NCI-H526 (cell line): Measurements from ENCODE around the gene PRKAA2.

Experiments used
- DNase-seq, 2 experiments: peaks; one replicate each; lab custom pipeline; 2025; lab: John Stamatoyannopoulos, UW

Gene PRKAA2

GRCh38 chr1:56713112-56713511, 68.0 kb downstream of the PRKAA2 start:
- no peak for DNase-seq

GRCh38 chr1:56715156-56715555, 70.0 kb downstream of the PRKAA2 start:
- no peak for DNase-seq

GRCh38 chr1:56719171-56719570, 74.1 kb downstream of the PRKAA2 start:
- no peak for DNase-seq

GRCh38 chr1:56726706-56727105, 81.6 kb downstream of the PRKAA2 start:
- no peak for DNase-seq

- no peak for DNase-seq
These were observed 83.8 kb downstream of the PRKAA2 start for GRCh38 chr1:56728964-56729363.

- DNase-seq = no peak
These were observed 100.1 kb downstream of the PRKAA2 start for GRCh38 chr1:56745231-56745630.

- no peak for DNase-seq
These were observed 109.8 kb downstream of the PRKAA2 start for GRCh38 chr1:56754708-56755479.

GRCh38 chr1:56755911-56756310, 110.8 kb downstream of the PRKAA2 start:
- DNase-seq = no peak

- DNase-seq = peak; percentile 4 to 62
These were observed 113.0 kb downstream of the PRKAA2 start for GRCh38 chr1:56758135-56758534.

GRCh38 chr1:56758794-56759193, 113.7 kb downstream of the PRKAA2 start:
- DNase-seq = no peak
